Measurements from ENCODE around the gene CH25H. TPM values are rescaled to one million over a fixed set of nuclear protein-coding genes. Genes with fewer than 3 reads are reported as not detected.

The CH25H gene
- total and polyA plus RNA-seq, 10 of the 15 experiments (the other 5 are each of a cell fraction or from before 2014, with no cell fraction given) = not detected

- peak; percentile 27; the same call in 1 of the 2 replicates for TF ChIP-seq PKNOX1 (IDR thresholded peaks at IDR 0.05)
- no peak for TF ChIP-seq E2F4 (IDR thresholded peaks at IDR 0.05; ENCODE audit: low read depth, low read length)
- Histone ChIP-seq H3K4me1 (ENCODE audit: control insufficient read depth, insufficient read depth, low read length) (peaks cover 43% of the 10 kb centered on the region), H3K9me3 (replicated peaks; ENCODE audit: control insufficient read depth, insufficient read depth, low read length) (no peaks in the 10 kb centered on the region), H4K20me1 (ENCODE audit: control insufficient read depth, insufficient read depth) (no peaks in the 10 kb centered on the region), H3K27ac (ENCODE audit: control insufficient read depth, insufficient read depth) (peak overlapping the region; percentile 62), H3K4me3 (no peak overlapping the region), H3K4me2 (ENCODE audit: control insufficient read depth, insufficient read depth) (peak overlapping the region; percentile 75), H3K36me3 (ENCODE audit: control insufficient read depth in 2 of 2, insufficient read depth in 2 of 2, low read length in 1 of 2) (peaks cover 0 to 5% of the 10 kb centered on the region in 2 experiments; a peak in 1 of 4 replicates), H3K9ac (ENCODE audit: control insufficient read depth, insufficient read depth, low read length) (no peak overlapping the region), H3K79me2 (ENCODE audit: control insufficient read depth, insufficient read depth, low read length) (no peaks in the 10 kb centered on the region), H2AFZ (ENCODE audit: control insufficient read depth, low read depth, low read length) (no peak overlapping the region), H3K27me3 (replicated peaks in 1 of 2; ENCODE audit: control insufficient read depth in 2 of 2, insufficient read depth in 2 of 2, low read length in 1 of 2) (no peaks in the 10 kb centered on the region)
- SMC1A ChIA-PET (ENCODE audit: uncharacterized antibody, unreplicated experiment) = interaction anchor here (0.6 to 5.2 kb wide), 7 partner anchors 9 to 176 kb away, joined by 3 to 46 read pairs (median 3); partner anchors contain the start of gene IFIT1
- RAD21 ChIA-PET (ENCODE audit: unreplicated experiment) = interaction anchor here (0.5 to 3.0 kb wide), 8 partner anchors 9 to 312 kb away, joined by 3 to 18 read pairs (median 4); partner anchors contain the start of genes FAS, IFIT5 and LIPA
- CTCF ChIA-PET = interaction anchor here (0.8 to 7.3 kb wide), 5 partner anchors 9 to 176 kb away, joined by 3 to 92 read pairs (median 8); partner anchors contain the start of gene LIPA
- ATAC-seq (peak; percentile 38), DNase-seq (ENCODE audit: low read depth, low spot score) (no peak), FAIRE-seq (no peak)
- in situ Hi-C loops (cut with MboI) = no loop called here
- BruUV-seq (replicated peaks) = no TSS peak
- intact Hi-C loops (cut with micrococcal nuclease; ENCODE audit: unreplicated experiment) = no loop called here
- POLR2A ChIA-PET = interaction anchor here (1.1 to 1.7 kb wide), 3 partner anchors 9 to 224 kb away, joined by 3 to 12 read pairs (median 6); partner anchors contain the start of gene LIPA
Observed at GRCh38 chr10:89242345-89242684, 35.2 kb upstream of the CH25H start.
